GM23338 (cell line): ENCODE results near the gene TRPM7. TPM values are rescaled to one million over a fixed set of nuclear protein-coding genes. Genes with fewer than 3 reads are reported as not detected.

Experiments
- ATAC-seq: fragments of 200-7000 bp; cut with Tn5 transposase; 3 replicates; pipeline ENCODE4 v1.9.1; 2020
- DNase-seq: peaks from one replicate; pipeline ENCODE4 v3.0.0-alpha.2; 2015; ENCODE audit warnings: low spot score
- H2AFZ ChIP-seq: fragments of 200-600 bp; sonication (generic); 2 replicates; pipeline ENCODE4 v1.8.0; 2016; ENCODE audit warnings: antibody characterized with exemption, mild to moderate bottlenecking, moderate library complexity
- H3F3A ChIP-seq: fragments of 200-600 bp; sonication (generic); replicated peaks from 2 replicates; pipeline ENCODE4 v1.8.0; 2017; ENCODE audit warnings: antibody characterized with exemption, mixed run types, low read depth
- H3K27ac ChIP-seq: fragments of 200-600 bp; sonication (generic); 2 replicates; pipeline ENCODE4 v1.6.1; 2016; ENCODE audit warnings: low read depth
- H3K27me3 ChIP-seq: fragments of 200-600 bp; sonication (generic); 2 replicates; pipeline ENCODE4 v1.8.0; 2016; ENCODE audit warnings: mild to moderate bottlenecking, mixed run types, moderate library complexity; ENCODE audit not compliant: insufficient read depth
- H3K36me3 ChIP-seq: fragments of 200-600 bp; sonication (generic); 2 replicates; pipeline ENCODE4 v1.8.0; 2016; ENCODE audit warnings: mild to moderate bottlenecking; ENCODE audit not compliant: insufficient read depth
- H3K4me1 ChIP-seq: fragments of 200-600 bp; sonication (generic); 2 replicates; pipeline ENCODE4 v1.8.0; 2016; ENCODE audit warnings: mild to moderate bottlenecking, moderate library complexity; ENCODE audit not compliant: insufficient read depth
- H3K4me2 ChIP-seq: fragments of 200-600 bp; sonication (generic); 2 replicates; pipeline ENCODE4 v1.7.1; 2017; ENCODE audit warnings: mixed run types
- H3K4me3 ChIP-seq: fragments of 200-600 bp; sonication (generic); 2 replicates; pipeline ENCODE4 v1.6.1; 2016; ENCODE audit warnings: mixed run types
- H3K79me2 ChIP-seq: fragments of 200-600 bp; sonication (generic); replicated peaks from 2 replicates; pipeline ENCODE4 v1.8.0; 2017; ENCODE audit warnings: mild to moderate bottlenecking; ENCODE audit not compliant: insufficient read depth
- H3K9me2 ChIP-seq: fragments of 200-600 bp; sonication (generic); 2 replicates; pipeline ENCODE4 v1.8.0; 2017; ENCODE audit not compliant: insufficient read depth
- H4K20me1 ChIP-seq: fragments of 200-600 bp; sonication (generic); replicated peaks from 2 replicates; pipeline ENCODE4 v1.8.0; 2017; ENCODE audit warnings: mild to moderate bottlenecking; ENCODE audit not compliant: insufficient read depth
- H3K27ac Mint-ChIP-seq: 2 replicates; pipeline ENCODE4 v1.8.0; 2020; ENCODE audit warnings: inconsistent platforms, mild to moderate bottlenecking, moderate library complexity, mixed read lengths
- H3K27me3 Mint-ChIP-seq: 3 replicates; pipeline ENCODE4 v1.8.0; 2022; ENCODE audit warnings: low read depth, mild to moderate bottlenecking, moderate library complexity, mixed read lengths, inconsistent platforms; ENCODE audit not compliant: insufficient read depth, poor library complexity
- H3K36me3 Mint-ChIP-seq: 3 replicates; pipeline ENCODE4 v1.8.0; 2021; ENCODE audit warnings: low read depth, mild to moderate bottlenecking, inconsistent platforms, moderate library complexity, mixed read lengths
- H3K4me1 Mint-ChIP-seq: 3 replicates; pipeline ENCODE4 v1.8.0; 2020; ENCODE audit warnings: mild to moderate bottlenecking, inconsistent platforms, mixed read lengths
- H3K4me3 Mint-ChIP-seq: 3 replicates; pipeline ENCODE4 v1.8.0; 2021; ENCODE audit warnings: moderate library complexity, mild to moderate bottlenecking, inconsistent platforms, mixed read lengths
- H3K9me3 Mint-ChIP-seq: 3 replicates; pipeline ENCODE4 v1.8.0; 2020; ENCODE audit warnings: moderate library complexity, mild to moderate bottlenecking, inconsistent platforms, mixed read lengths
- CREB1 ChIP-seq: fragments of 250-450 bp; sonication (Bioruptor Pico); IDR thresholded peaks from 2 replicates; pipeline ENCODE4 v1.5.0; 2020; ENCODE audit warnings: low read depth, mild to moderate bottlenecking, moderate library complexity
- EZH2 ChIP-seq: fragments of 200-600 bp; sonication (generic); IDR thresholded peaks from one replicate; pipeline ENCODE4 v1.8.0; 2017; ENCODE audit warnings: antibody characterized with exemption, mild to moderate bottlenecking, low read depth; ENCODE audit not compliant: unreplicated experiment
- EZH2phosphoT487 ChIP-seq: fragments of 200-600 bp; sonication (generic); IDR thresholded peaks from one replicate; pipeline ENCODE4 v1.8.1; 2018; ENCODE audit warnings: antibody characterized with exemption; ENCODE audit not compliant: unreplicated experiment
- JUNB ChIP-seq: IDR thresholded peaks from one replicate; pipeline ENCODE4 v1.6.1; 2016; ENCODE audit warnings: antibody characterized with exemption; ENCODE audit not compliant: unreplicated experiment
- NANOG ChIP-seq: IDR thresholded peaks from 2 replicates; pipeline ENCODE4 v1.6.1; 2016; ENCODE audit warnings: antibody characterized with exemption, borderline replicate concordance
- POLR2AphosphoS5 ChIP-seq: IDR thresholded peaks from 2 replicates; pipeline ENCODE4 v1.6.1; 2016; ENCODE audit warnings: antibody characterized with exemption, low read depth
- ZNF331 ChIP-seq: fragments of 250-450 bp; sonication (Bioruptor Pico); IDR thresholded peaks from 2 replicates; pipeline ENCODE4 v1.5.0; 2020; ENCODE audit warnings: low read depth, mild to moderate bottlenecking, moderate library complexity
- polyA plus RNA-seq: library from polyadenylated mRNA; unstranded; fragments of >200 nt; fragmentation: Nextera tagmentation; extraction: Ambion mirVana; gene quantifications from 2 replicates; pipeline ENCODE4 v1.2.1, GENCODE V29; 2016
- total RNA-seq: library from RNA; depleted of rRNA; stranded (reverse); fragments of >200 nt; shearing (Covaris generic); gene quantifications from 2 replicates; pipeline ENCODE4 v1.2.3, GENCODE V29; 2014
- TF ChIP-seq, protein P1 (sequence below): IDR thresholded peaks from 2 replicates; pipeline ENCODE4 v1.6.1; 2016; ENCODE audit warnings: antibody characterized with exemption
- TF ChIP-seq, protein P2 (sequence below): fragments of 250-450 bp; sonication (Bioruptor Pico); IDR thresholded peaks from 2 replicates; pipeline ENCODE4 v1.5.0; 2020; ENCODE audit warnings: mild to moderate bottlenecking, moderate library complexity

Gene TRPM7
- total and polyA plus RNA-seq, 2 experiments from 2014 or later, result 8.3 to 41.0 TPM

GRCh38 chr15:50712018-50712417 is 25.4 kb upstream of the TRPM7 start:
- H3K79me2 ChIP-seq, result no peaks in the 10 kb centered on the region
- H3F3A ChIP-seq, result no peaks in the 10 kb centered on the region
- H3K4me1 ChIP-seq, result no peaks in the 10 kb centered on the region
- ATAC-seq, result no peak
- DNase-seq, result no peak
- no peak overlapping the region for H2AFZ ChIP-seq
- no peak overlapping the region for H3K27ac ChIP-seq
- no peak overlapping the region for H3K4me3 ChIP-seq
- H4K20me1 ChIP-seq, result no peaks in the 10 kb centered on the region
- Mint-ChIP-seq H3K27me3 (no peaks in the 10 kb centered on the region), H3K9me3 (no peaks in the 10 kb centered on the region), H3K36me3 (no peaks in the 10 kb centered on the region), H3K27ac (no peak overlapping the region), H3K4me3 (no peak overlapping the region), H3K4me1 (no peaks in the 10 kb centered on the region)
- no peaks in the 10 kb centered on the region for H3K9me2 ChIP-seq
- no peak for TF ChIP-seq JUNB
- TF ChIP-seq, protein P1, sequence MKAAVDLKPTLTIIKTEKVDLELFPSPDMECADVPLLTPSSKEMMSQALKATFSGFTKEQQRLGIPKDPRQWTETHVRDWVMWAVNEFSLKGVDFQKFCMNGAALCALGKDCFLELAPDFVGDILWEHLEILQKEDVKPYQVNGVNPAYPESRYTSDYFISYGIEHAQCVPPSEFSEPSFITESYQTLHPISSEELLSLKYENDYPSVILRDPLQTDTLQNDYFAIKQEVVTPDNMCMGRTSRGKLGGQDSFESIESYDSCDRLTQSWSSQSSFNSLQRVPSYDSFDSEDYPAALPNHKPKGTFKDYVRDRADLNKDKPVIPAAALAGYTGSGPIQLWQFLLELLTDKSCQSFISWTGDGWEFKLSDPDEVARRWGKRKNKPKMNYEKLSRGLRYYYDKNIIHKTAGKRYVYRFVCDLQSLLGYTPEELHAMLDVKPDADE, result no peak
- no peak for TF ChIP-seq POLR2AphosphoS5
- no peak for TF ChIP-seq NANOG
- no peak for TF ChIP-seq EZH2
- no peak for TF ChIP-seq CREB1 (CRISPR knock-in tag)
- TF ChIP-seq, protein P2, sequence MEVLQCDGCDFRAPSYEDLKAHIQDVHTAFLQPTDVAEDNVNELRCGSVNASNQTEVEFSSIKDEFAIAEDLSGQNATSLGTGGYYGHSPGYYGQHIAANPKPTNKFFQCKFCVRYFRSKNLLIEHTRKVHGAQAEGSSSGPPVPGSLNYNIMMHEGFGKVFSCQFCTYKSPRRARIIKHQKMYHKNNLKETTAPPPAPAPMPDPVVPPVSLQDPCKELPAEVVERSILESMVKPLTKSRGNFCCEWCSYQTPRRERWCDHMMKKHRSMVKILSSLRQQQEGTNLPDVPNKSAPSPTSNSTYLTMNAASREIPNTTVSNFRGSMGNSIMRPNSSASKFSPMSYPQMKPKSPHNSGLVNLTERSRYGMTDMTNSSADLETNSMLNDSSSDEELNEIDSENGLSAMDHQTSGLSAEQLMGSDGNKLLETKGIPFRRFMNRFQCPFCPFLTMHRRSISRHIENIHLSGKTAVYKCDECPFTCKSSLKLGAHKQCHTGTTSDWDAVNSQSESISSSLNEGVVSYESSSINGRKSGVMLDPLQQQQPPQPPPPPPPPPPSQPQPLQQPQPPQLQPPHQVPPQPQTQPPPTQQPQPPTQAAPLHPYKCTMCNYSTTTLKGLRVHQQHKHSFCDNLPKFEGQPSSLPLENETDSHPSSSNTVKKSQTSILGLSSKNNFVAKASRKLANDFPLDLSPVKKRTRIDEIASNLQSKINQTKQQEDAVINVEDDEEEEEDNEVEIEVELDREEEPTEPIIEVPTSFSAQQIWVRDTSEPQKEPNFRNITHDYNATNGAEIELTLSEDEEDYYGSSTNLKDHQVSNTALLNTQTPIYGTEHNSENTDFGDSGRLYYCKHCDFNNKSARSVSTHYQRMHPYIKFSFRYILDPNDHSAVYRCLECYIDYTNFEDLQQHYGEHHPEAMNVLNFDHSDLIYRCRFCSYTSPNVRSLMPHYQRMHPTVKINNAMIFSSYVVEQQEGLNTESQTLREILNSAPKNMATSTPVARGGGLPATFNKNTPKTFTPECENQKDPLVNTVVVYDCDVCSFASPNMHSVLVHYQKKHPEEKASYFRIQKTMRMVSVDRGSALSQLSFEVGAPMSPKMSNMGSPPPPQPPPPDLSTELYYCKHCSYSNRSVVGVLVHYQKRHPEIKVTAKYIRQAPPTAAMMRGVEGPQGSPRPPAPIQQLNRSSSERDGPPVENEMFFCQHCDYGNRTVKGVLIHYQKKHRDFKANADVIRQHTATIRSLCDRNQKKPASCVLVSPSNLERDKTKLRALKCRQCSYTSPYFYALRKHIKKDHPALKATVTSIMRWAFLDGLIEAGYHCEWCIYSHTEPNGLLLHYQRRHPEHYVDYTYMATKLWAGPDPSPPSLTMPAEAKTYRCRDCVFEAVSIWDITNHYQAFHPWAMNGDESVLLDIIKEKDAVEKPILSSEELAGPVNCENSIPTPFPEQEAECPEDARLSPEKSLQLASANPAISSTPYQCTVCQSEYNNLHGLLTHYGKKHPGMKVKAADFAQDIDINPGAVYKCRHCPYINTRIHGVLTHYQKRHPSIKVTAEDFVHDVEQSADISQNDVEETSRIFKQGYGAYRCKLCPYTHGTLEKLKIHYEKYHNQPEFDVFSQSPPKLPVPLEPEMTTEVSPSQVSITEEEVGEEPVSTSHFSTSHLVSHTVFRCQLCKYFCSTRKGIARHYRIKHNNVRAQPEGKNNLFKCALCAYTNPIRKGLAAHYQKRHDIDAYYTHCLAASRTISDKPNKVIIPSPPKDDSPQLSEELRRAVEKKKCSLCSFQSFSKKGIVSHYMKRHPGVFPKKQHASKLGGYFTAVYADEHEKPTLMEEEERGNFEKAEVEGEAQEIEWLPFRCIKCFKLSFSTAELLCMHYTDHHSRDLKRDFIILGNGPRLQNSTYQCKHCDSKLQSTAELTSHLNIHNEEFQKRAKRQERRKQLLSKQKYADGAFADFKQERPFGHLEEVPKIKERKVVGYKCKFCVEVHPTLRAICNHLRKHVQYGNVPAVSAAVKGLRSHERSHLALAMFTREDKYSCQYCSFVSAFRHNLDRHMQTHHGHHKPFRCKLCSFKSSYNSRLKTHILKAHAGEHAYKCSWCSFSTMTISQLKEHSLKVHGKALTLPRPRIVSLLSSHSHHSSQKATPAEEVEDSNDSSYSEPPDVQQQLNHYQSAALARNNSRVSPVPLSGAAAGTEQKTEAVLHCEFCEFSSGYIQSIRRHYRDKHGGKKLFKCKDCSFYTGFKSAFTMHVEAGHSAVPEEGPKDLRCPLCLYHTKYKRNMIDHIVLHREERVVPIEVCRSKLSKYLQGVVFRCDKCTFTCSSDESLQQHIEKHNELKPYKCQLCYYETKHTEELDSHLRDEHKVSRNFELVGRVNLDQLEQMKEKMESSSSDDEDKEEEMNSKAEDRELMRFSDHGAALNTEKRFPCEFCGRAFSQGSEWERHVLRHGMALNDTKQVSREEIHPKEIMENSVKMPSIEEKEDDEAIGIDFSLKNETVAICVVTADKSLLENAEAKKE, result no peak
- TF ChIP-seq EZH2phosphoT487, result no peak
- TF ChIP-seq ZNF331, result no peak
- no peak overlapping the region for H3K4me2 ChIP-seq
- no peaks in the 10 kb centered on the region for H3K27me3 ChIP-seq
- H3K36me3 ChIP-seq, result no peaks in the 10 kb centered on the region
